Keratinocyte (primary cell): Measurements from ENCODE around the gene PCDH20.

Experiments used
- EZH2 ChIP-seq: IDR thresholded peaks from one replicate; pipeline ENCODE4 v1.6.1; 2012; ENCODE audit warnings: inconsistent platforms, mild to moderate bottlenecking, low read length, moderate library complexity
- TF ChIP-seq, protein P1 (sequence below), 3 experiments: IDR thresholded peaks in 1 of 3; conservative IDR thresholded peaks in 1 of 3; optimal IDR thresholded peaks in 1 of 3; 2 replicates in 2 of 3; 3 replicates in 1 of 3; pipeline versions ENCODE3 to v1.5.1; 2011; ENCODE audit warnings: low read length in 3 of 3, mild to moderate bottlenecking in 3 of 3, moderate library complexity in 2 of 3, control low read depth in 1 of 3, inconsistent platforms in 1 of 3; ENCODE audit not compliant: insufficient read depth in 2 of 3; ENCODE audit errors: extremely low read depth in 1 of 3

DNA sequence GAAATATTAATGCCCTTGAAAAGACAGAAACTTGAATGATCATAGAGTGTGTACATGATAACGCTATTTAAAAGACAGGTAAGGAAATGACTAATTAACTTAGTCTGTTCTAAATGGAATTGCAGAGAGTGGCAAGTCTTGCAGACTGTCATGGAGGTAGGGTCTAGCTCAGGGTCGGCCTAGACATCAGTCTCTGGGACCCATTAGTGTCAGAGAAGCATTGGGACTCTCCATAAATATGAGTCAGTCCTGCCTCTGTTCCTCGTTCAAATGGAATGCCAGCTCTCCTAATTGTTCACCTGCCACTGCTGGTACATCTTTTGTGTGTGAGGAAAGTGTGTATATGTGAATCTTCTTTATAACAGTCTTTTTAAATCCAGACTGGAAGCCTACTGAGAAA lies 28.0 kb downstream of the PCDH20 start:
- TF ChIP-seq EZH2: no peak
- TF ChIP-seq, protein P1, sequence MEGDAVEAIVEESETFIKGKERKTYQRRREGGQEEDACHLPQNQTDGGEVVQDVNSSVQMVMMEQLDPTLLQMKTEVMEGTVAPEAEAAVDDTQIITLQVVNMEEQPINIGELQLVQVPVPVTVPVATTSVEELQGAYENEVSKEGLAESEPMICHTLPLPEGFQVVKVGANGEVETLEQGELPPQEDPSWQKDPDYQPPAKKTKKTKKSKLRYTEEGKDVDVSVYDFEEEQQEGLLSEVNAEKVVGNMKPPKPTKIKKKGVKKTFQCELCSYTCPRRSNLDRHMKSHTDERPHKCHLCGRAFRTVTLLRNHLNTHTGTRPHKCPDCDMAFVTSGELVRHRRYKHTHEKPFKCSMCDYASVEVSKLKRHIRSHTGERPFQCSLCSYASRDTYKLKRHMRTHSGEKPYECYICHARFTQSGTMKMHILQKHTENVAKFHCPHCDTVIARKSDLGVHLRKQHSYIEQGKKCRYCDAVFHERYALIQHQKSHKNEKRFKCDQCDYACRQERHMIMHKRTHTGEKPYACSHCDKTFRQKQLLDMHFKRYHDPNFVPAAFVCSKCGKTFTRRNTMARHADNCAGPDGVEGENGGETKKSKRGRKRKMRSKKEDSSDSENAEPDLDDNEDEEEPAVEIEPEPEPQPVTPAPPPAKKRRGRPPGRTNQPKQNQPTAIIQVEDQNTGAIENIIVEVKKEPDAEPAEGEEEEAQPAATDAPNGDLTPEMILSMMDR (optimal IDR thresholded peaks at IDR 0.05 in 1 of 3, IDR thresholded peaks at IDR 0.05 in 1 of 3, conservative IDR thresholded peaks at IDR 0.05 in 1 of 3; ENCODE audit: extremely low read depth in 1 of 3, insufficient read depth in 2 of 3, low read length in 3 of 3): no peak
